Right cardiac atrium (tissue), 5 donors: Measurements from ENCODE around the gene KCNK15. TPM values are rescaled to one million over a fixed set of nuclear protein-coding genes. Genes with fewer than 3 reads are reported as not detected.

Experiments used
- ATAC-seq, 2 donors: fragments of 200-7000 bp; cut with Tn5 transposase; one replicate each; pipeline versions ENCODE4 v1.8.0 to v1.9.1; 2020; ENCODE audit warnings: moderate library complexity in 2 of 2, mild to moderate bottlenecking in 1 of 2
- DNase-seq, 3 donors: peaks; one replicate each; pipeline ENCODE4 v3.0.0-alpha.2; 2020
- H3K27ac ChIP-seq: one replicate; pipeline ENCODE4 v1.5.1; 2013; ENCODE audit warnings: mild to moderate bottlenecking, low read length, control low read depth, moderate library complexity
- H3K27me3 ChIP-seq: one replicate; pipeline ENCODE4 v1.6.1; 2013; ENCODE audit not compliant: control insufficient read depth, insufficient read depth
- H3K4me1 ChIP-seq: one replicate; pipeline ENCODE4 v1.6.1; 2013; ENCODE audit warnings: low read length; ENCODE audit not compliant: control insufficient read depth, insufficient read depth
- H3K4me3 ChIP-seq: one replicate; pipeline ENCODE4 v1.5.1; 2013; ENCODE audit warnings: low read length, control low read depth
- H3K9me3 ChIP-seq: one replicate; pipeline ENCODE4 v1.6.1; 2013; ENCODE audit warnings: low read length; ENCODE audit not compliant: control insufficient read depth
- WGBS: extraction: QIAGEN DNeasy Blood & Tissue Kit; methylation state at CpG from one replicate; pipeline ENCODE4 v1.1.7; 2013; 5-methylcytosine and 5-hydroxymethylcytosine counted together
- intact Hi-C, 4 donors: fragments of 100-400 bp; cut with DNase I; formaldehyde crosslinking; loops; one replicate each; pipeline versions ENCODE4 v1.11.0 to v1.14.0; 2022 to 2023
- polyA plus RNA-seq: library from polyadenylated mRNA; stranded (reverse); fragments of 200-250 nt; gene quantifications from one replicate; pipeline ENCODE4 v1.2.3, GENCODE V29; 2013
- total RNA-seq, 4 donors: library from RNA; stranded (reverse); fragmentation: NEBNext Ultra II Directional; extraction: Animal tissue kit (Norgen Biotek cat#: 25700); gene quantifications; one replicate each; pipeline ENCODE4 v1.2.1, GENCODE V29; 2021
- donor health status: healthy with polysubstance abuse.
- donor health status: DM: no; HTN: yes; CAD: no.
- donor health status: DM: no; HTN: no; CAD: no.
- donor health status: DM: no; HTN: yes; CAD: no; lungs with severe emphysema.
- donor health status: DM: yes; HTN: yes; CAD: no.

The KCNK15 gene
- total and polyA plus RNA-seq, 5 donors, result 0.65 to 1.3 (median 1.0) TPM

- H3K27me3 ChIP-seq, result no peaks in the 10 kb centered on the region
- 75% methylated on average over 4 of the region's 4 CpGs for WGBS
- no peaks in the 10 kb centered on the region for H3K9me3 ChIP-seq
- intact Hi-C loops, result no loop called here
- H3K4me1 ChIP-seq, result peaks cover 20% of the 10 kb centered on the region
- H3K27ac ChIP-seq, result peak overlapping the region; percentile 28
- ATAC-seq (no peak), DNase-seq (peak in 2 of 3 donors; percentile 35 to 49)
- H3K4me3 ChIP-seq, result no peak overlapping the region
Observed at GRCh38 chr20:44704551-44704971, 41.1 kb upstream of the KCNK15 start.

- ATAC-seq (no peak), DNase-seq (no peak)
- Histone ChIP-seq H3K9me3 (no peaks in the 10 kb centered on the region), H3K27ac (peak overlapping the region; percentile 42), H3K4me1 (peaks cover 20% of the 10 kb centered on the region), H3K4me3 (no peak overlapping the region), H3K27me3 (no peaks in the 10 kb centered on the region)
- 85% methylated on average over 4 of the region's 4 CpGs for WGBS
- intact Hi-C loops, result no loop called here
Observed at GRCh38 chr20:44705364-44706094, 40.1 kb upstream of the KCNK15 start.

GRCh38 chr20:44706301-44707017 is 39.2 kb upstream of the KCNK15 start:
- peaks cover 22% of the 10 kb centered on the region for H3K4me1 ChIP-seq
- no peaks in the 10 kb centered on the region for H3K27me3 ChIP-seq
- peak in 2 of 3 donors; percentile 76 to 83 for DNase-seq
- intact Hi-C loops, result no loop called here
- 39% methylated on average over 10 of the region's 10 CpGs for WGBS
- H3K9me3 ChIP-seq, result no peaks in the 10 kb centered on the region
- H3K4me3 ChIP-seq, result no peak overlapping the region
- H3K27ac ChIP-seq, result peak overlapping the region; percentile 93
- ATAC-seq, result peak; percentile 24 to 73

DNA sequence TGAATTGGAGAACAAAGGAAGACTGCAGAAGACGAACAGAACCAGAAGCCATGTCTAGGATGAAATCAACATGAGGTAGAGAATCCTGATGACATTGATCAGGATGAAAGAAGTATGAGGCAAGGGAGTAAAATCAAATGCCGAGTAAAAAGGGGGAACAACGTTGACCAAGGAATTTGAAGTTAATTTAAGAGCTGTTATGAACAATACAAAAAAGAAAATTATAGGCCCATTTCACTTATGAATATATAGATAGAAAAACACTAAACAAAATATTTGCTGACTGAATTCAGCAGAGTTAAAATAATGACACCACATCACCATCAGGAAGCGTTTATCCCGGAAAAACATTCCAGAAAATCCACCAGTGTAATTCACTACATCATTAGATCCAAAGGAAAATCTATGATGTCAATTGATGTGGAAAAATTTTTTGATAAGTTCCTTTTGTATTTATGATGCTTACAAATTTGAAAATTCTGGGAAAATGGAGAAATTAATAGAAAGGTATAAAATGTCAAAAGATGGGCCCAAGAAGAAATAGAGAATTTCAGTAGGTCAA is 38.6 kb upstream of the KCNK15 start:
- Histone ChIP-seq H3K9me3 (no peaks in the 10 kb centered on the region), H3K27ac (no peak overlapping the region), H3K27me3 (no peaks in the 10 kb centered on the region), H3K4me1 (peaks cover 17% of the 10 kb centered on the region), H3K4me3 (no peak overlapping the region)
- ATAC-seq (no peak), DNase-seq (no peak)
- 80% methylated on average over 5 of the region's 5 CpGs for WGBS
- intact Hi-C loops, result no loop called here

DNA sequence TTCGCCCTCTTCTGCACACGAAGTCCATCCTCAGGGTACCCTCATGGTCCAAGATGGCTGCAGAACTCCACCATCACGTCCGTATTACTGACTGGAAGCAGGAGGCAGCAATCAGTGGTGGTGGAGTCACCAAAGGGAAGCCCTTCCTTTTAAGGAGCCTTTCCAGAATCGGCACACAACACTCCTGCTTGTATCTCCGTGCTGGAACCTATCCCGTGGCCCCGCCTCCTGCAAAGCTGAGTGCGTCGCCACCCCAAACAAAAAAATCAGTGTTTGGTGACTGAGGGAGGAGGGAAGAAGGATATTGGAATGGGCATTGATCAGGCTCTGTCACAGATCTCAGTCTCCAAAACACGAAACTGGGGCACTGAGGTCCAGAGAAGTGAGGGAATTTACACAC is 36.3 kb upstream of the KCNK15 start:
- WGBS, result 67% methylated on average over 11 of the region's 11 CpGs
- ATAC-seq, result no peak
- no peak overlapping the region for H3K27ac ChIP-seq
- DNase-seq, result peak in 2 of 3 donors; percentile 48 to 60
- H3K27me3 ChIP-seq, result no peaks in the 10 kb centered on the region
- intact Hi-C loops, result no loop called here
- H3K4me3 ChIP-seq, result no peak overlapping the region
- H3K9me3 ChIP-seq, result no peaks in the 10 kb centered on the region
- H3K4me1 ChIP-seq, result peaks cover 11% of the 10 kb centered on the region

DNA sequence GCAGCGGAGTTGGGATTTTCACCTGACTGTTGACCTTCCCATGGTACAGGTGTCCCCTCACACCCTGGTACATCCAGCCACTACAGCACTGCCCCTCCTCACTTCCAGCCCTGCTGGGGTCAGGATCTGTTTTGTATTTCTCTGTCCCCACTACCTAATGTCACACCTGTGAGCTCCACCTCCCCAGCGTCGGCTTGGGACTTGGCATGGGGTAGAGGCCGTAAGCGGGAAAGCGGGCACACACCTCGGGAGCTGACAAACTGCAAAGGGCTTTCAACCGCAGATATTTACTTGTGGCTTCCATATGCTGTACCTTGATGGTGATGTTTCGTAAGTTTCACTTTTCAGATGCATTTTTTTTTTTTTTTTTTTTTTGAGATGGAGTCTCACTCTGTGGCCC is 35.9 kb upstream of the KCNK15 start:
- Histone ChIP-seq H3K27me3 (no peaks in the 10 kb centered on the region), H3K4me1 (peaks cover 12% of the 10 kb centered on the region), H3K27ac (peak overlapping the region; percentile 4), H3K9me3 (no peaks in the 10 kb centered on the region), H3K4me3 (no peak overlapping the region)
- peak in 2 of 3 donors; percentile 31 to 50 for DNase-seq
- 93% methylated on average over 9 of the region's 9 CpGs for WGBS
- intact Hi-C loops, result no loop called here
- no peak for ATAC-seq

- Histone ChIP-seq H3K4me3 (no peak overlapping the region), H3K4me1 (peaks cover 15% of the 10 kb centered on the region), H3K9me3 (no peaks in the 10 kb centered on the region), H3K27me3 (no peaks in the 10 kb centered on the region), H3K27ac (peak overlapping the region; percentile 83)
- 42% methylated on average over 8 of the region's 8 CpGs for WGBS
- peak; percentile 83 to 85 for ATAC-seq
- intact Hi-C loops, result no loop called here
- DNase-seq, result peak; percentile 75 to 91 (median 90)
Observed at GRCh38 chr20:44711237-44711636, 34.4 kb upstream of the KCNK15 start.

GRCh38 chr20:44714102-44714700 is 31.5 kb upstream of the KCNK15 start:
- Histone ChIP-seq H3K27me3 (no peaks in the 10 kb centered on the region), H3K9me3 (no peaks in the 10 kb centered on the region), H3K4me3 (no peak overlapping the region), H3K4me1 (peaks cover 15% of the 10 kb centered on the region), H3K27ac (peak overlapping the region; percentile 95)
- peak in 2 of 3 donors; percentile 72 to 84 for DNase-seq
- WGBS, result 38% methylated on average over 13 of the region's 13 CpGs
- peak; percentile 68 to 74 for ATAC-seq
- intact Hi-C loops, result no loop called here

- 40% methylated on average over 28 of the region's 28 CpGs for WGBS
- Histone ChIP-seq H3K4me3 (peak within 1 kb of the TSS; percentile 1), H3K27me3 (no peaks in the 10 kb centered on the region), H3K27ac (peak within 1 kb of the TSS; percentile 95), H3K9me3 (no peaks in the 10 kb centered on the region), H3K4me1 (peaks cover 15% of the 10 kb centered on the region)
- peak; percentile 95 to 99 (median 97) for DNase-seq
- intact Hi-C loops, result no loop called here
- peak; percentile 85 to 86 for ATAC-seq
Observed at GRCh38 chr20:44714701-44715498, 30.8 kb upstream of the KCNK15 start, which contains the start of gene CCN5. Gene CCN5, plus strand, starts transcription at chr20:44715369. Its CDS starts 22 bp downstream, at chr20:44715391.
